ENCODE data around the gene PHACTR3. TPM values are rescaled to one million over a fixed set of nuclear protein-coding genes. Genes with fewer than 3 reads are reported as not detected.
"Not testable (repeated sequence)": the region's sequence is repeated elsewhere in the genome, so short reads cannot be mapped to it uniquely, and the experiment has no call there.

Gene PHACTR3
- total RNA-seq, 1 donor from 2014 or later = 0.06 TPM

DNA sequence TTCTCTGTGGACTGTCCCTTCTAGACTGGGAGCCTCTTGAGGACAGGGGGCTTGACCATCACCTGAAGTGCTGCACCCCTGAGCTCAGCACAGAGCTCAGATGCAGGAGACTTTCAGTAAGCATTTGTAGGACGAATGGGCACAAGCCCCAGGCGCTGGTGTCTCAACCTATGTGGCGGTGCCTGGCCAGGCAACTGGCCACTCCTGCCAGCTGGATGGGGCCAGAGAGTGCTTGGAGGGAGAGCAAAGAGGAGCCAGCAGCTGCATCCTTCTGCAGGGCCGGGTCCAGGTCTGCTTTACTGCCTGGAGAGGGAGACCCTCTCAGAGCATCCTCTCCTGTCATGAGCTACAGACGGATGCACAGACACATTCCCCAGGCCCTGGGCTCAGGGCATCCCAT is 4.5 kb downstream of the PHACTR3 start:
- TF ChIP-seq, protein P1, sequence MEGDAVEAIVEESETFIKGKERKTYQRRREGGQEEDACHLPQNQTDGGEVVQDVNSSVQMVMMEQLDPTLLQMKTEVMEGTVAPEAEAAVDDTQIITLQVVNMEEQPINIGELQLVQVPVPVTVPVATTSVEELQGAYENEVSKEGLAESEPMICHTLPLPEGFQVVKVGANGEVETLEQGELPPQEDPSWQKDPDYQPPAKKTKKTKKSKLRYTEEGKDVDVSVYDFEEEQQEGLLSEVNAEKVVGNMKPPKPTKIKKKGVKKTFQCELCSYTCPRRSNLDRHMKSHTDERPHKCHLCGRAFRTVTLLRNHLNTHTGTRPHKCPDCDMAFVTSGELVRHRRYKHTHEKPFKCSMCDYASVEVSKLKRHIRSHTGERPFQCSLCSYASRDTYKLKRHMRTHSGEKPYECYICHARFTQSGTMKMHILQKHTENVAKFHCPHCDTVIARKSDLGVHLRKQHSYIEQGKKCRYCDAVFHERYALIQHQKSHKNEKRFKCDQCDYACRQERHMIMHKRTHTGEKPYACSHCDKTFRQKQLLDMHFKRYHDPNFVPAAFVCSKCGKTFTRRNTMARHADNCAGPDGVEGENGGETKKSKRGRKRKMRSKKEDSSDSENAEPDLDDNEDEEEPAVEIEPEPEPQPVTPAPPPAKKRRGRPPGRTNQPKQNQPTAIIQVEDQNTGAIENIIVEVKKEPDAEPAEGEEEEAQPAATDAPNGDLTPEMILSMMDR (conservative IDR thresholded peaks at IDR 0.05; ENCODE audit: low read depth, low read length) = no peak
- H3K4me3 ChIP-seq (ENCODE audit: low read depth, low read length) = no peak overlapping the region
- no peak for DNase-seq (ENCODE audit: low read depth)

GRCh38 chr20:59611286-59611685 is 6.9 kb downstream of the PHACTR3 start:
- no peak overlapping the region for H3K4me3 ChIP-seq (ENCODE audit: low read depth, low read length)
- TF ChIP-seq, protein P1 (conservative IDR thresholded peaks at IDR 0.05; ENCODE audit: low read depth, low read length) = no peak
- DNase-seq (ENCODE audit: low read depth) = no peak

DNA sequence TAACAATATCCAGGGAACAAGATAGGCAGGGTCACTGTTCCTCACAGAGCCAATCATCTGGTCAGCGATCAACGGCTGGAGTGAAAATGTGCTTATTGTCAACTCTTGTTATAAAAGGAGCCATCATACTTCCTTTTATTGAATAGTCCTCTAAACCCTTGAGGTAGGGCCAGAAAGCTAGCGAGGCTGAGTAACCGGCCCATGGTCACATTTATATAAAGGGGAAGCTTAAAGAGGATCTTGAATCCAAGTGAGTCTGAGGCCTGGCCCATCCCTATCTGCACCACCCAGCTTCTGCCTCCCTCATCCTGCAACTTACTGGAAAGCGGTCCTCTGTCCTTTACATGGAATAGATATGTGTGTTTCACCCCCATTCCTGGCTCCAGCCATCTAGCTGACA is 9.5 kb downstream of the PHACTR3 start:
- TF ChIP-seq, protein P1 (conservative IDR thresholded peaks at IDR 0.05; ENCODE audit: low read depth, low read length) = no peak
- H3K4me3 ChIP-seq (ENCODE audit: low read depth, low read length) = no peak overlapping the region
- DNase-seq (ENCODE audit: low read depth) = no peak

DNA sequence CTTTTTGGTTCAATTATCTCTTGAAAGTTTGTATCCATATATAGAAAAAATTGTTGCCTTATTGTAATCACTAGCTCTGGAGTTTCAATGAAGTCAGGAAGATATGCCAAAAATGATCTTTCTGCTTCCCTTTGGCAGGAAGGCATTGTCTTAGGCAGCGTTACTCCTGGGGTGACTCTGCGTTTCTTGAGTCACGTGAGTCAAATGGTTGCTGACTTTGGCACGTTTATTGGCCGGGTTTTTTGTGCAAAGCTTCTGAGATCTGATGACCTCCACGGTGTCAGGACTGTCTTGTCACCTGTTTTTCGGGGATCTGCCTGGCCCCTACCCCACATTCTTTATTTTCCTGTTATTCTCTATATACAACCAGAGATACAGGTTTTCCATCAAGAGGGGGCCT is 10.4 kb downstream of the PHACTR3 start:
- DNase-seq (ENCODE audit: low read depth) = no peak
- H3K4me3 ChIP-seq (ENCODE audit: low read depth, low read length) = no peak overlapping the region
- TF ChIP-seq, protein P1 (conservative IDR thresholded peaks at IDR 0.05; ENCODE audit: low read depth, low read length) = no peak

GRCh38 chr20:59616306-59616705 is 12.0 kb downstream of the PHACTR3 start:
- no peak for DNase-seq (ENCODE audit: low read depth)
- TF ChIP-seq, protein P1 (conservative IDR thresholded peaks at IDR 0.05; ENCODE audit: low read depth, low read length) = no peak
- no peak overlapping the region for H3K4me3 ChIP-seq (ENCODE audit: low read depth, low read length)

DNA sequence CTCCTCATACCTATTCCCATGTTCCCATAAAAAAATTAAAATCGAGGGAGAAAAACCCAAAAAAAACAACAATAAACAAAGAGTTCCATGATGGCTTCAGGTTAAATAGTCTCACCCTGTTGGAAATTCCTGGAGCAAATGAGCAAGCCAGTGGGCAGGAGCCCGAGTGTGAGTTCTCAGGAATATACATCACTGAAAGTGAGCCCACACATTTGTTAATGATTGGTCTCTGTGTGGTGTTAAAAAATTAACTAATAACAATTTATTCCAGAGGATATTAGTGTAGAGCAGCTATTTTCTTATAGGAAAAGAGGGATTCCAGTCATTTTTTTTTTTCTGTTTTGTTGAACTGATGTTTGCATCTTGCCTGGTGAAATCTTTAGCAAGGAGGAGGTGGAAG is 12.9 kb downstream of the PHACTR3 start:
- DNase-seq (ENCODE audit: low read depth) = no peak
- TF ChIP-seq, protein P1 (conservative IDR thresholded peaks at IDR 0.05; ENCODE audit: low read depth, low read length) = no peak
- no peak overlapping the region for H3K4me3 ChIP-seq (ENCODE audit: low read depth, low read length)

DNA sequence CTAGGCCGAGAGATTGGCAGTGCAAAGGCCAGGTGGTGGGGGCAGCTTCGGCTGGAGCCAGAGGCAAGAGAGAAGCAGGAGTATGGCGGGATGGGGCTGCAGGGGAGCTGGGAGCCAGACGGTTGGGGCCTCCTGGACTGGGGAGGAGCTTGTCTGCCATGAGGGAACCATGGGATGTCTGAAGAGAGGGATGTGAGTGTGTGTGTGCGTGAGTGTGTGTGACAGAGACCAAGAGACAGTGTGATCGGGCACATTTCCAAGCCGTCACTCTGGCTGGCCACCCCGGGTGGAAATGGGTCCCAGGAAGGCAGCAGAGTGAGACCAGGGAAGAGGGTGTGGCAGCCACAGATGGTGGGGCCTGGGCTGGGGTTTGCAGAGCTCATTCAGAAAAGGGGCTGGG is 13.8 kb downstream of the PHACTR3 start:
- H3K4me3 ChIP-seq (ENCODE audit: low read depth, low read length) = no peak overlapping the region
- DNase-seq (ENCODE audit: low read depth) = no peak
- TF ChIP-seq, protein P1 (conservative IDR thresholded peaks at IDR 0.05; ENCODE audit: low read depth, low read length) = no peak

DNA sequence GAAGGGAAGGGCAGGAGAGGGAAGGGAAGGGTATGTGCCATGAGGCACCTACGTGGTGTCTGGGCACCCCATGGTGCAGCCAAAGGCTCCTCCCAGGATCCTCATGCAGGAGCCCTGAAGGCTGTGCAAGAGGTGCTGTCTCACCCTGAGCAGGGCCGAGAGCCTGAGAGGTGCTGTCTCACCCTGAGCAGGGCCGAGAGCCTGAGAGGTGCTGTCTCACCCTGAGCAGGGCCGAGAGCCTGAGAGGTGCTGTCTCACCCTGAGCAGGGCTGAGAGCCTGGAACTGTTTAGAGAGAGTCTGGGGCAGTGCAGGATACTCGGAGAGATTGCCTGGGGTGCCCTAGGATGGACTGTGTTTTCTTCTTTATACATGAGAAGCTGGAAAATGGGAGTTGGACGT is 14.2 kb downstream of the PHACTR3 start:
- not testable (repeated sequence) for H3K4me3 ChIP-seq (ENCODE audit: low read depth, low read length); DNase-seq (ENCODE audit: low read depth)
